GM23338 (cell line): Measurements from ENCODE around the gene RSAD1. TPM values are rescaled to one million over a fixed set of nuclear protein-coding genes. Genes with fewer than 3 reads are reported as not detected.

ENCODE experiments used
- ATAC-seq: fragments of 200-7000 bp; cut with Tn5 transposase; 3 replicates; pipeline ENCODE4 v1.9.1; 2020
- DNase-seq: peaks from one replicate; pipeline ENCODE4 v3.0.0-alpha.2; 2015; ENCODE audit warnings: low spot score
- H2AFZ ChIP-seq: fragments of 200-600 bp; sonication (generic); 2 replicates; pipeline ENCODE4 v1.8.0; 2016; ENCODE audit warnings: antibody characterized with exemption, mild to moderate bottlenecking, moderate library complexity
- H3F3A ChIP-seq: fragments of 200-600 bp; sonication (generic); replicated peaks from 2 replicates; pipeline ENCODE4 v1.8.0; 2017; ENCODE audit warnings: antibody characterized with exemption, mixed run types, low read depth
- H3K27ac ChIP-seq: fragments of 200-600 bp; sonication (generic); 2 replicates; pipeline ENCODE4 v1.6.1; 2016; ENCODE audit warnings: low read depth
- H3K27me3 ChIP-seq: fragments of 200-600 bp; sonication (generic); 2 replicates; pipeline ENCODE4 v1.8.0; 2016; ENCODE audit warnings: mild to moderate bottlenecking, mixed run types, moderate library complexity; ENCODE audit not compliant: insufficient read depth
- H3K36me3 ChIP-seq: fragments of 200-600 bp; sonication (generic); 2 replicates; pipeline ENCODE4 v1.8.0; 2016; ENCODE audit warnings: mild to moderate bottlenecking; ENCODE audit not compliant: insufficient read depth
- H3K4me1 ChIP-seq: fragments of 200-600 bp; sonication (generic); 2 replicates; pipeline ENCODE4 v1.8.0; 2016; ENCODE audit warnings: mild to moderate bottlenecking, moderate library complexity; ENCODE audit not compliant: insufficient read depth
- H3K4me2 ChIP-seq: fragments of 200-600 bp; sonication (generic); 2 replicates; pipeline ENCODE4 v1.7.1; 2017; ENCODE audit warnings: mixed run types
- H3K4me3 ChIP-seq: fragments of 200-600 bp; sonication (generic); 2 replicates; pipeline ENCODE4 v1.6.1; 2016; ENCODE audit warnings: mixed run types
- H3K79me2 ChIP-seq: fragments of 200-600 bp; sonication (generic); replicated peaks from 2 replicates; pipeline ENCODE4 v1.8.0; 2017; ENCODE audit warnings: mild to moderate bottlenecking; ENCODE audit not compliant: insufficient read depth
- H3K9me2 ChIP-seq: fragments of 200-600 bp; sonication (generic); 2 replicates; pipeline ENCODE4 v1.8.0; 2017; ENCODE audit not compliant: insufficient read depth
- H4K20me1 ChIP-seq: fragments of 200-600 bp; sonication (generic); replicated peaks from 2 replicates; pipeline ENCODE4 v1.8.0; 2017; ENCODE audit warnings: mild to moderate bottlenecking; ENCODE audit not compliant: insufficient read depth
- H3K27ac Mint-ChIP-seq: 2 replicates; pipeline ENCODE4 v1.8.0; 2020; ENCODE audit warnings: inconsistent platforms, mild to moderate bottlenecking, moderate library complexity, mixed read lengths
- H3K27me3 Mint-ChIP-seq: 3 replicates; pipeline ENCODE4 v1.8.0; 2022; ENCODE audit warnings: low read depth, mild to moderate bottlenecking, moderate library complexity, mixed read lengths, inconsistent platforms; ENCODE audit not compliant: insufficient read depth, poor library complexity
- H3K36me3 Mint-ChIP-seq: 3 replicates; pipeline ENCODE4 v1.8.0; 2021; ENCODE audit warnings: low read depth, mild to moderate bottlenecking, inconsistent platforms, moderate library complexity, mixed read lengths
- H3K4me1 Mint-ChIP-seq: 3 replicates; pipeline ENCODE4 v1.8.0; 2020; ENCODE audit warnings: mild to moderate bottlenecking, inconsistent platforms, mixed read lengths
- H3K4me3 Mint-ChIP-seq: 3 replicates; pipeline ENCODE4 v1.8.0; 2021; ENCODE audit warnings: moderate library complexity, mild to moderate bottlenecking, inconsistent platforms, mixed read lengths
- H3K9me3 Mint-ChIP-seq: 3 replicates; pipeline ENCODE4 v1.8.0; 2020; ENCODE audit warnings: moderate library complexity, mild to moderate bottlenecking, inconsistent platforms, mixed read lengths
- CTCF ChIP-seq, 2 experiments: fragments of 200-600 bp in 1 of 2; sonication (generic) in 1 of 2; conservative IDR thresholded peaks; 2 replicates each; pipeline versions ENCODE4 v1.5.1 to v1.6.1; 2016 to 2017; ENCODE audit warnings: antibody characterized with exemption in 2 of 2, low read depth in 2 of 2, mild to moderate bottlenecking in 2 of 2, moderate library complexity in 1 of 2
- EZH2phosphoT487 ChIP-seq: fragments of 200-600 bp; sonication (generic); IDR thresholded peaks from one replicate; pipeline ENCODE4 v1.8.1; 2018; ENCODE audit warnings: antibody characterized with exemption; ENCODE audit not compliant: unreplicated experiment
- NANOG ChIP-seq: IDR thresholded peaks from 2 replicates; pipeline ENCODE4 v1.6.1; 2016; ENCODE audit warnings: antibody characterized with exemption, borderline replicate concordance
- POLR2AphosphoS5 ChIP-seq: IDR thresholded peaks from 2 replicates; pipeline ENCODE4 v1.6.1; 2016; ENCODE audit warnings: antibody characterized with exemption, low read depth
- REST ChIP-seq: IDR thresholded peaks from one replicate; pipeline ENCODE4 v1.6.1; 2018; ENCODE audit warnings: antibody characterized with exemption; ENCODE audit not compliant: unreplicated experiment
- ZNF114 ChIP-seq: fragments of 250-450 bp; sonication (Bioruptor Pico); IDR thresholded peaks from 2 replicates; pipeline ENCODE4 v1.5.0; 2020; ENCODE audit warnings: mild to moderate bottlenecking, moderate library complexity
- polyA plus RNA-seq: library from polyadenylated mRNA; unstranded; fragments of >200 nt; fragmentation: Nextera tagmentation; extraction: Ambion mirVana; gene quantifications from 2 replicates; pipeline ENCODE4 v1.2.1, GENCODE V29; 2016
- total RNA-seq: library from RNA; depleted of rRNA; stranded (reverse); fragments of >200 nt; shearing (Covaris generic); gene quantifications from 2 replicates; pipeline ENCODE4 v1.2.3, GENCODE V29; 2014

Gene RSAD1
- total and polyA plus RNA-seq, 2 experiments from 2014 or later = 18.4 to 28.7 TPM

- ATAC-seq = no peak
- H3K4me3 ChIP-seq = no peak overlapping the region
- no peak overlapping the region for H3K27ac ChIP-seq
- H3K79me2 ChIP-seq = no peaks in the 10 kb centered on the region
- H3K27me3 ChIP-seq = no peaks in the 10 kb centered on the region
- Mint-ChIP-seq H3K36me3 (no peaks in the 10 kb centered on the region; the same call in 2 of the 3 replicates), H3K27ac (no peak overlapping the region), H3K27me3 (peaks cover 3% of the 10 kb centered on the region), H3K4me3 (no peak overlapping the region), H3K9me3 (no peaks in the 10 kb centered on the region), H3K4me1 (peaks cover 11% of the 10 kb centered on the region)
- H4K20me1 ChIP-seq = no peaks in the 10 kb centered on the region; the same call in 1 of the 2 replicates
- TF ChIP-seq REST = no peak
- no peak for TF ChIP-seq CTCF (conservative IDR thresholded peaks at IDR 0.05; ENCODE audit: low read depth in 2 of 2)
- no peak for TF ChIP-seq ZNF114 (CRISPR knock-in tag)
- TF ChIP-seq NANOG = no peak
- DNase-seq = no peak
- H2AFZ ChIP-seq = no peak overlapping the region
- H3K4me1 ChIP-seq = peaks cover 9% of the 10 kb centered on the region
- no peaks in the 10 kb centered on the region for H3K36me3 ChIP-seq
- no peak overlapping the region for H3K4me2 ChIP-seq
- no peaks in the 10 kb centered on the region for H3K9me2 ChIP-seq
- no peaks in the 10 kb centered on the region for H3F3A ChIP-seq
These were observed 39.7 kb upstream of the RSAD1 start for GRCh38 chr17:50439008-50439407.

- no peak for ATAC-seq
- no peaks in the 10 kb centered on the region; the same call in 2 of the 3 replicates for H3K36me3 Mint-ChIP-seq
- no peak for TF ChIP-seq POLR2AphosphoS5
- no peak for TF ChIP-seq EZH2phosphoT487
- no peak for TF ChIP-seq REST
These were observed 38.4 kb upstream of the RSAD1 start for GRCh38 chr17:50440172-50440837.

More at GRCh38 chr17:50440172-50440837, 38.4 kb upstream of the RSAD1 start:
- H3K4me1 ChIP-seq = peaks cover 9% of the 10 kb centered on the region
- no peaks in the 10 kb centered on the region for H3K27me3 ChIP-seq
- H3K9me2 ChIP-seq = no peaks in the 10 kb centered on the region
- H3K4me2 ChIP-seq = no peak overlapping the region
- H3K27me3 Mint-ChIP-seq = peaks cover 3% of the 10 kb centered on the region
- no peak overlapping the region for H2AFZ ChIP-seq
- no peak overlapping the region; the same call in 1 of the 2 replicates for H3K27ac Mint-ChIP-seq
- no peak overlapping the region for H3K4me3 Mint-ChIP-seq
- no peak for DNase-seq
- H3F3A ChIP-seq = no peaks in the 10 kb centered on the region
- no peaks in the 10 kb centered on the region for H3K79me2 ChIP-seq
- no peak overlapping the region for H3K27ac ChIP-seq
- H3K4me3 ChIP-seq = no peak overlapping the region
- no peaks in the 10 kb centered on the region for H3K9me3 Mint-ChIP-seq
- H3K4me1 Mint-ChIP-seq = peaks cover 11% of the 10 kb centered on the region
- H3K36me3 ChIP-seq = no peaks in the 10 kb centered on the region
- peaks cover 4% of the 10 kb centered on the region; the same call in 1 of the 2 replicates for H4K20me1 ChIP-seq
